ENCODE results near the gene AGRP.

The AGRP gene

GRCh38 chr16:67463059-67463458 is 20.3 kb downstream of the AGRP start:
- DNase-seq, result no peak

- no peak for DNase-seq
These were observed 21.1 kb downstream of the AGRP start for GRCh38 chr16:67462279-67462655.

- DNase-seq, result no peak
These were observed 21.6 kb downstream of the AGRP start for GRCh38 chr16:67461600-67462278.

DNA sequence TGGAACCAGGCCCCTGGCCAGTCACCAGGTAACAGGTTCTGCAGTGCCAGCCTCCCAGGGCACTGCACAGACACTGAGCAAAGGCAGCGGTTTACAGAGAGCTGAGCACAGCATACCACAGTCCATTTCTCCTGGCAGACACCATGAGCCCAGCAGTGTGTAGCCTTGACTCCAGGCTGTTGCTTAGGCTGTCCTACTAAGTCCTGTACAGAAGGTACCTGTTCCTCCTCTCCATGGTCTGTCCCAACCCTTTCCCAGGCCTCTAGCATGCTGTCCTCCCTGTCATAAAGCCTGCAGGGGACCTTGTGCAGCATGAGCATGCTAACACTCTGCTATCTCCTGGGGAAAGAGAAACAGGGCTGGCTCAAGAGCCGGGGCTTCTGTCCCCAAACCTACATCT is 22.4 kb downstream of the AGRP start:
- no peak for DNase-seq

DNA sequence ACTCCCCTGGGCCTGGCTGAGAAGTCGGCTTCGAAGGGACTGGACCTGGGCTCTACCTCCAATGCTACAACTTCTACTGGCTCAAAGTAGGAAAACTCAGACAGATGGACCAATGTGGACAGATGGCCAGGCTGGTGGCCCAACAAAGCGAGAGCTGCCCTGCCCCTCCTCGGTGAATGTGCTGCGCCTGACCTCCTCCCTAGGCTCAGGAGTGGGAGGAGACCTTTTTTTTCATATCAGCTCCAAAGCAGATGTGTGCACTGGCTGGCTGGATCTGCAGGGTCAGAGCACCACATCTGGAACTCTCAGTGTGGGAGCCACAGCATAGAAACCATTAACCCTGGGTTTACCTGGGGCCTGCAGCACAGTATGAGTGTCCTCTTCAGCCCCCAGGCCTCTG is 23.2 kb downstream of the AGRP start:
- no peak for DNase-seq

- no peak for DNase-seq
These were observed 23.5 kb downstream of the AGRP start for GRCh38 chr16:67459861-67460150.

- DNase-seq, result no peak
These were observed 24.1 kb downstream of the AGRP start for GRCh38 chr16:67459066-67459860.

DNA sequence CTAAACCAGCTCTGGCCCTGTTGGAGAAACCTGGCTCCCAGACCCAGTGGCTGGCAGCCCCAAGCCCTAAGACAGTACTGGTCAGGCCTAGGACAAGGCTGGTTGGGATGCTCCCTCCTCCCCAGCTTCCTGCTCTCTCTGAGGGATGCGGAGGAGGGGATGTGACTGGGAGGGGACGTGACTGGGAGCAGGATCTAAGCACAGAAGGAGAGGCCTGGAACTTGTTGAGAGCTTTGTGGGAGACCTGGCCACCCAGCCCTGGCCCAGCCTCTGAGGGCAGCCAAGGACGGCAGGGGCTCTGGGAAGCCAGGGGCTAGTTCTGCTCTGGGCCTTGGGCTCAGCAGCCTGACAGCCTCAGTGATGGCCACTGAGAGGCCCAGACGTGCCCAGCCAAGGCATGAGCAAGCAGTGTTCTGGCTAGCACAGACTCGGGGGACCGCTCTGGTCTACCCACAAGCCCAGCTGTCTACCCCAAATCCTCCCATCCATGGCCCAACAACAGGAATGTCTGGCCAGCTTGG is 25.2 kb downstream of the AGRP start:
- DNase-seq, result no peak

- DNase-seq, result no peak
These were observed 25.7 kb downstream of the AGRP start for GRCh38 chr16:67457611-67458010.

DNA sequence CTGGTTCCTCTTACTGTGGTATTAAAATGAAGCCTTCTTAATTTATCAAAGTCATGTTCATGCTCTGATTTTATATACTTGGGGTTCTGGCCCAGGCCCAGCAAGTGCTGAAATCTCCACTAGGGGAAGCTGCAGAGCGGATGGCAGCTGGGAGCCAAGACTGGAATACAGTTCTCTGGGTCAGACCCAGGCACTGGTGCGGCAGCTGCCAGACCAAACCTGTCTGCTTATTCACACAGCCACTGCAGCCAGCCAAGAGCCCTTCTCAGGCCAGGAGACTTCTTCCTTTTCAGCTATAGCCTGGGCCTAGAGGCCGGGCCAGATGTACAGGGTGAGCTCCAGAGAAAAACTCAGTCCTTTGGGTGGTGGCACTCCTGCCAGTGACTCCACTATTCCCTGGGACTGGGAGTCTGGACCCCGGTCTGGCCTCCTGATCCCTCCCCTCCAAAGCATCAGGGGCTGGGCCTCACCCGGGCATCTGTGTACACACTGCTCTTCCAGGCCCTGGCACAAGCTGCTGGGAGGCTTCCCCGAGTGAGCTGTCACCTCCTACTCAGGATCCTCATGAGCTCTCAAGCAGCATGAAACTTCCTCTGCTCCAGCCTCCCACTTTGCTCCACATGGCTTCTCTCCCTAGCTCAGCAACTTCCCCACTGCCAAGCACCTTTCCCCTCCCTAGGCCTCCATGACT is 26.8 kb downstream of the AGRP start:
- DNase-seq, result no peak

DNA sequence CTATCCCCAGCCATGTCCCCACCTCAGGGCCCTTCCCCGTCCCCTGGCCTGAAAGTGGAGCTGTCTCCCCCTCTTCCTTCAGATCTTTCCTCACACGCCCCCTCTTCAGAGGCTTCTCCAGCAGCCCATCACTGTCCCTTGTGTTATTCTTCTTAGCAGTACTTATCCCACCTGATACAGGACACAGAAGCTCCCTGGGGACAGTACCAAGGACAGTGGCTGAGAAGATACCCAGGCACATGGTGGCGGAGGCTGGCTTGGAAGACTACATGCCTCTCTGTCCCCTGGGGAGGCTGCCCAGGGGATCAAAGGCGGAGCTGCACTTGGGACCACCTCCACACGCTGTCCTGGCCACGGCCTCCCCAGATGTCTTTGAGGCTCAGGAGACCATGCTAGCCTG is 28.5 kb downstream of the AGRP start:
- no peak for DNase-seq

GRCh38 chr16:67454104-67454503 is 29.2 kb downstream of the AGRP start:
- DNase-seq, result no peak

- DNase-seq, result no peak
These were observed 31.5 kb downstream of the AGRP start for GRCh38 chr16:67451704-67452435.

- no peak for DNase-seq
These were observed 32.2 kb downstream of the AGRP start for GRCh38 chr16:67451061-67451703.

DNA sequence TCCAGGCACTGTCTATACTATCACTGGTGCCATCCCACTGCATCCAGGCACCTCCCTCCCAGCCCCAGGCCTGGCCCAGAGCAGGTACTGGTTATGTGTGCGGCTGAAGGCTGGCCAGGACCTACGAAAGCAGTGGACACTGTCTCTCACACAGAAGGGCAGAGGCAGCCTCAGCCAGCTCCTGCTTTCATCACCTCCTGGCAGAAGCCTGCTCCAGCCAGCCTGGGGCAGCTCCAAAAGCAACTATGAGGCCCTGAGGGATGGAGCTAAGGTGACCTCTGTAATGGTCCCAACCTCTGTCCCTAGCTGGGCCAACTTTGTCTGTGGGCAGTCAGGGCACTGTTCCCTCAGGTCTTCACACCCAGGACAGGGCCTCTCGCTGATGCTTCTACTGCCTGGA is 33.6 kb downstream of the AGRP start:
- DNase-seq, result no peak

- no peak for DNase-seq
These were observed 34.0 kb downstream of the AGRP start for GRCh38 chr16:67449336-67449735.

DNA sequence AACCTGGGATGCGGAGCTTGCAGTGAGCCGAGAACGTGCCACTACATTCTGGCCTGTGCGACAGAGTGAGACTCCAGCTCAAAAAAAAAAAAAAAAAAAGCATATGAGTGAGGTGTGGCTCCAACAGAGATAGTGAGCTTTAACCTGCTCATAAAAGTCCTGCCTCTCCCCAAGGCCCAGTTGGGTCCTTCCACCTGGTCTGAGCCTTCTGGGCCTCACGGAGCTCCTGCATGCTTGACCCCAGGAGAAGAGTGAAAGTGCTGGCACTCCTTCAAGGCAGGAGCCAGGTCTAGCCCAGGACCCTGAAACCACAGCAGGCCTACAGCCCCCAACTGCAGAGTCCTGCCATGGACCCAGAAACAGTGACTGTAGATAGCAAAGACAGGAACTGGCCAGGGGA is 34.8 kb downstream of the AGRP start:
- no peak for DNase-seq

DNA sequence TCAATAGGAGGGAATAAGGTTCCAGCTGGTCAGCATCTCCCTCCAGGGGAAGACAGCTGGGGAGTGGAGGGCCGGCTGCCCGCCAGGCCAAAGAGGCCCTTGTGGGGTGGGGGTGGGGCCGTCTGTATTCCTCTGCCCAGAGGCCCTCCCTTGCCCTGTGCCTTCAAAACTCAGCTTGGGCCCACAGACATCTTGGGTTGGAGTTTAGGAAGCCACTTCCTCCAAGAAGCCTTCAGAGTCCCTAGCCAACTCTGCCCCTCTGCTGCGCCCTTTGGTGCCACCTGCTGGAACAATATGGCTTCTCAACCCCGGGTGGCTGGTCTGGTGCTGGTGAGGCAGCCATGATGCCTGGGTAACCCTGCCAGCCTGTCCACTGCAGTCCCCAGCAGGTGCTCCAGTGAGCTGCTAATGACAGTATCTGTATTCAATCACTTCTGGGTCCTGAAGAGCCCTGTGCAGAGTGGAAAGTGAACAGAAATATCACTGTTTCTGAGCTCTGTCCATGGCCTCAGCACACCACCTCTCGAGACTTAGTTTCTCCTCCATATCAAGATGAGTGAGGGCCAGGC is 35.8 kb downstream of the AGRP start:
- DNase-seq, result no peak

GRCh38 chr16:67446968-67447507 is 36.3 kb downstream of the AGRP start:
- no peak for DNase-seq

GRCh38 chr16:67445913-67446907 is 37.1 kb downstream of the AGRP start:
- no peak for DNase-seq

DNA sequence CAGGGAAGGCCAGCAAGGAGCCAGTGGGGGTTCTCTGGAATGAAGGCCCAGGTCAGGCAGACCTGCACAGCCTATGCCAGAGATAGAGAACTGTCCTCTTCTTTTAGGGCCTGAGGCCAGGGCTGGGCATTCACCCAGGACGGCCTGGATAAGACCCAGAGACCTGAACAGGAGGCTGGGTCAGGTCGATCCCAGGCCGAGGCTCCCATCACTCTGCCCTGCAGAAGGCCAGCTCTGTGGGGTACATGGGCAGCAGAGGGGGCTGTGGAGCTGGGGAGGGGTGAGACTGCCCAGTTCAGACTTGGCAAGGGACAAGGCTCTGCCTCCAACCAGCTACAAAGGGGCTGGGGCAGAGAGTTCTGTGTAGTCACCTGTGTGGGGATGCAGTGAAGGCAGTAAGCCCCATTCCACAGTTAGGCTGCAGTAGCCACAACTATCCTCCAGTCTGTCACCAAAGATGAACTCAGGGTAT is 37.9 kb downstream of the AGRP start:
- no peak for DNase-seq
